ENCODE results near the gene TMEM208.

GRCh38 chr16:67190448-67191399, 36.2 kb upstream of the TMEM208 start:
- TF ChIP-seq EZH2 (IDR thresholded peaks at IDR 0.05; ENCODE audit: insufficient read depth, poor library complexity, severe bottlenecking) (no peak), EZH2phosphoT487 (IDR thresholded peaks at IDR 0.05; ENCODE audit: insufficient read depth, low read depth) (no peak)
